HFF-Myc (cell line): ENCODE results near the gene PCDHGC5.

Source experiments
- DNase-seq: peaks from one replicate; pipeline ENCODE4 v3.0.0-alpha.2; 2011; ENCODE audit warnings: low read depth; ENCODE audit errors: extremely low read depth
- H3K4me3 ChIP-seq: replicated peaks from 2 replicates; pipeline ENCODE4 v1.5.1; 2011; ENCODE audit warnings: low read depth, mild to moderate bottlenecking, control low read depth, low read length
- TF ChIP-seq, protein P1 (sequence below): IDR thresholded peaks from 2 replicates; pipeline ENCODE4 v1.5.1; 2012; ENCODE audit warnings: mild to moderate bottlenecking, low read depth, low read length, control low read depth; ENCODE audit errors: missing control alignments

PCDHGC5 gene

DNA sequence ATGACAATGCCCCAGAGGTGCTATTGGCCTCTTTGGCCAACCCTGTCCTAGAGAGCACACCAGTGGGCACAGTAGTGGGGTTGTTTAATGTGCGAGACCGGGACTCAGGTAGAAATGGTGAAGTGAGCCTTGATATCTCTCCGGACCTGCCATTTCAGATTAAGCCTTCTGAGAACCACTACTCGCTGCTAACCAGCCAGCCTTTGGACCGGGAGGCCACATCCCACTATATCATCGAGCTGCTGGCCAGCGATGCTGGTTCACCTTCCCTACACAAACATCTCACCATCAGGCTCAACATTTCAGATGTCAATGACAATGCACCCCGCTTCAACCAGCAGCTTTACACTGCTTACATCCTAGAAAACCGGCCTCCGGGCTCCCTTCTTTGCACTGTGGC lies 1.4 kb downstream of the PCDHGC5 start:
- H3K4me3 ChIP-seq: no peak overlapping the region
- TF ChIP-seq, protein P1, sequence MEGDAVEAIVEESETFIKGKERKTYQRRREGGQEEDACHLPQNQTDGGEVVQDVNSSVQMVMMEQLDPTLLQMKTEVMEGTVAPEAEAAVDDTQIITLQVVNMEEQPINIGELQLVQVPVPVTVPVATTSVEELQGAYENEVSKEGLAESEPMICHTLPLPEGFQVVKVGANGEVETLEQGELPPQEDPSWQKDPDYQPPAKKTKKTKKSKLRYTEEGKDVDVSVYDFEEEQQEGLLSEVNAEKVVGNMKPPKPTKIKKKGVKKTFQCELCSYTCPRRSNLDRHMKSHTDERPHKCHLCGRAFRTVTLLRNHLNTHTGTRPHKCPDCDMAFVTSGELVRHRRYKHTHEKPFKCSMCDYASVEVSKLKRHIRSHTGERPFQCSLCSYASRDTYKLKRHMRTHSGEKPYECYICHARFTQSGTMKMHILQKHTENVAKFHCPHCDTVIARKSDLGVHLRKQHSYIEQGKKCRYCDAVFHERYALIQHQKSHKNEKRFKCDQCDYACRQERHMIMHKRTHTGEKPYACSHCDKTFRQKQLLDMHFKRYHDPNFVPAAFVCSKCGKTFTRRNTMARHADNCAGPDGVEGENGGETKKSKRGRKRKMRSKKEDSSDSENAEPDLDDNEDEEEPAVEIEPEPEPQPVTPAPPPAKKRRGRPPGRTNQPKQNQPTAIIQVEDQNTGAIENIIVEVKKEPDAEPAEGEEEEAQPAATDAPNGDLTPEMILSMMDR: no peak
- no peak for DNase-seq

DNA sequence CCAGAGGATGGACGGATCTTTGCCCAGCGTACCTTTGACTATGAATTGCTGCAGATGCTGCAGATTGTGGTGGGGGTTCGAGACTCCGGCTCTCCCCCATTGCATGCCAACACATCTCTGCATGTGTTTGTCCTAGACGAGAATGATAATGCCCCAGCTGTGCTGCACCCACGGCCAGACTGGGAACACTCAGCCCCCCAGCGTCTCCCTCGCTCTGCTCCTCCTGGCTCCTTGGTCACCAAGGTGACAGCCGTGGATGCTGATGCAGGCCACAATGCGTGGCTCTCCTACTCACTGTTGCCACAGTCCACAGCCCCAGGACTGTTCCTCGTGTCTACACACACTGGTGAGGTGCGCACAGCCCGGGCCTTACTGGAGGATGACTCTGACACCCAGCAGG lies 1.9 kb downstream of the PCDHGC5 start:
- H3K4me3 ChIP-seq: no peak overlapping the region
- TF ChIP-seq, protein P1: no peak
- no peak for DNase-seq

DNA sequence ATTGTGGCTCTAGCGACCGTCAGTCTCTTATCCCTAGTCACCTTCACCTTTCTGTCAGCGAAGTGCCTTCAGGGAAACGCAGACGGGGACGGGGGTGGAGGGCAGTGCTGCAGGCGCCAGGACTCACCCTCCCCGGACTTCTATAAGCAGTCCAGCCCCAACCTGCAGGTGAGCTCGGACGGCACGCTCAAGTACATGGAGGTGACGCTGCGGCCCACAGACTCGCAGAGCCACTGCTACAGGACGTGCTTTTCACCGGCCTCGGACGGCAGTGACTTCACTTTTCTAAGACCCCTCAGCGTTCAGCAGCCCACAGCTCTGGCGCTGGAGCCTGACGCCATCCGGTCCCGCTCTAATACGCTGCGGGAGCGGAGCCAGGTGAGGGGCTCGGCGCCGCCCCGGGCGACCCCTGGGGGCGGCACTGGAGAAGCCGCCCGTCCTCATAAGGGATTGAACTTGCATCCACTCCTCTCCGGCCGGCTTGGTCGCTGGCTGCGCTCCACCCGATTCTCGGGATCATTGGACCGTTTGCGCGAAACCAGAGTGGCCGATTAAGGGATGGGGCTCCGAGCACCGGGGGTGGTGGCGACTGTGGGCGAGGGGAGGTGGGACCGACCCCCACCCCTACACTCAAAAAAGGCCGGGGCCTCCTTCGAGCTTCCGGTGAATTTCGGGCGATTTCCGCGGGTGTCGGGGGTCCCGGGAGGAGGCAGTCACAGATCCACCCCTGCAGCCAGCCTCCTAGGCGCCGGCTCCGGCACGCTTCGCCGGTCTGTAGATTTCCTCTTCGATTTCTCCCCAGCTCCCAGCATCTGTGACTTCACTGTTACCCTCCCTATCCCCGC lies 2.7 kb downstream of the PCDHGC5 start:
- no peak overlapping the region for H3K4me3 ChIP-seq
- TF ChIP-seq, protein P1: no peak
- DNase-seq: no peak

DNA sequence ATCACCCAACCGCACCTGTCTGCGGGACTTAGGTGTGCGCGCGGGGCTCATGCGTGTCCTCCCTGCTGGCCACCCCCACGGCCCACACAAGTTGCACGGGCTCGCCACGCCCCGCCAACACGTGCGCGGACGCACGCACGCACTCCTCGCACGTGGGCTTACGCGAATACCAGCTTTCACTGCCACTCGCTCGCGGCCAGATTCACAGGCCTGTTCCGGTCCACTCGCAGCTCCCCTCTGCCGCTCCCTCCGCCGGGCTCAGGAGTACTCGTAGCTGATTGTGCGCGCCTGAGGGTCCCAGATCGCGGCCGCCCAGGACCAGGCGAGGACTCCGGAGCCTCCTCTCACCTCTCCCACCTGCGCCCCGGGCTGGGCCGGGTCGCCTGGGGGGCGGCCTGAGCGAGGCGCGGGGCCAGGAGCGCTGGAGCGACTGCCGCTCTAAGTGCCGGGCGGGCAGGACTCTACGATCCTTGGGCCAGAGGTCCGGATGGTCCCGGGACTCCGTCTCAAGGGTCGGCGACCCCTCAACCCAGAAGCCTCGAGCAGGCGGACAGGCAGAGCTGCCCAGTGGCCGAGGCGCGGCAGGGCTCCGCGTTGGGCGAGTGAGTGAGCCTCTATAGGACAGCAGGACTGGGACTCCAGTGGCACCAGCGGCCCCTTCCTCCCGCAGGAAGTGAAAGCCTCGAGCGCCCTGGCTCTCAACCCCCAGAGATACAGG lies 3.4 kb downstream of the PCDHGC5 start:
- DNase-seq: no peak
- TF ChIP-seq, protein P1: no peak
- no peak overlapping the region for H3K4me3 ChIP-seq

GRCh38 chr5:141493500-141494422 lies 4.9 kb downstream of the PCDHGC5 start:
- no peak overlapping the region for H3K4me3 ChIP-seq
- no peak for DNase-seq
- TF ChIP-seq, protein P1: no peak

- no peak overlapping the region for H3K4me3 ChIP-seq
- TF ChIP-seq, protein P1: no peak
- no peak for DNase-seq
These were observed 6.0 kb downstream of the PCDHGC5 start for GRCh38 chr5:141494761-141495452.
